ENCODE data around the gene UGT3A2.

The UGT3A2 gene

DNA sequence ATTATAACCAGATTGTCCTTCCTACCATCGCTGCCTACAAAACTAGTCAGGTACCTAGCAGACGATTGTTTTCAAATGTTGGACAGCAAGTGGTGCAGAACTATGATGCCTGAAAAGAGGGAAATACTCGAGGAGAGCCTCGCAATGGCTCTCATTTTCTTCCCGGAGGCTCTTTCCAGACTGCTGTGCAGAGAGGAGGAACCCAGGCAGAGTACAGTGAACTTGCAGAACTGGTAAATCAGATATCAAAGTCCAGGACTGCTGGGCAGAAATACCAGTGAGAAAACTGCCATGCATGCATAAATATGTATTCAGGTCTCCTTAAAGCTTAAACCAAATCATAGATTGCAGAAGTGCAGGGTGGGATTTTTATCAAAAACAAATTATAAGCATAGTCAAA, 49.1 kb downstream of the UGT3A2 start:
- Mint-ChIP-seq H3K27me3 (peaks cover 4% of the 10 kb centered on the region), H3K4me1 (no peaks in the 10 kb centered on the region), H3K27ac (ENCODE audit: low read depth) (no peak overlapping the region), H3K4me3 (no peak overlapping the region), H3K9me3 (peaks cover 3% of the 10 kb centered on the region), H3K36me3 (ENCODE audit: insufficient read depth) (peaks cover 3% of the 10 kb centered on the region)
- DNase-seq (ENCODE audit: low spot score in 2 of 2) (no peak), ATAC-seq (replicated peaks; ENCODE audit: extremely low read depth, poor library complexity, severe bottlenecking) (no peak)

DNA sequence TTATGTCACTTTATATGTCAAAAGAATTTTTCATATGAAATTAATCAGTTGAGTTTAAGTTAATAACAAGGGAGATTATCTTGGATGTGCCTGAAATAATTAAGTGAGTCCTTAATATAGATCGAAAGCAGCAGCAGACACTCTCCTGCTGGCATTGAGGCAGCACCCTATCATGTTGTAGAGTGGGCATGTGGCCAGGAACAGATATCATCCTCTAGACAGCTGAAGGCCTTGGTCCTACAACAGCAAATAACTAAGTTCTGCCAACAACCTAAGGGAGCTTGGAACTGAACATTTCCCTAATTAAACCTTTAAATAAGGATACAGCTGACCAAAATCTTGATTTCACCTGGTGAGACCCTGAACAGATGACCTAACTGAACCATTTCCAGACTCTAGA, 49.7 kb downstream of the UGT3A2 start:
- Mint-ChIP-seq H3K27ac (ENCODE audit: low read depth) (no peak overlapping the region), H3K4me1 (no peaks in the 10 kb centered on the region), H3K27me3 (no peaks in the 10 kb centered on the region), H3K36me3 (ENCODE audit: insufficient read depth) (peaks cover 1% of the 10 kb centered on the region), H3K9me3 (peaks cover 7% of the 10 kb centered on the region), H3K4me3 (no peak overlapping the region)
- ATAC-seq (replicated peaks; ENCODE audit: extremely low read depth, poor library complexity, severe bottlenecking), result no peak
- DNase-seq (ENCODE audit: low spot score in 2 of 2), result no peak

DNA sequence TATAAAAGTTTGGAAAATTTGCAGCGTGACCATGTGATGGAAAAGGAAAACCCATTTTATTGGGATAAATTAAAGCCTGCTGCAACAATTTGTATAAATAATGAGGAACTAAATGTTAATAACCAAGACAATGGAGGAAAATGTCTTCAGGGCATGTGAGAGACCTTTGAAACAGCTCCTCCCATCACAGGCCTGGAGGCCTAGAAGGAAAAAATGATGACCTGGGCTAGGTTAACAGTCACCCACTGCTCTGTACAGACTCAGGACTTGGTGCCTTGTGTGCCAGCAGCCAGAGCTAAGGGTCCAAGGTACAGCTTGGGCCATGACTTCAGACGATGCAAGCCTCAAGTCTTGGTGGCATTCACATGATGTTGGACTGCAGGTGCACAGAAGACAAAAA, 53.5 kb downstream of the UGT3A2 start:
- Mint-ChIP-seq H3K27me3 (no peaks in the 10 kb centered on the region), H3K4me1 (no peaks in the 10 kb centered on the region), H3K36me3 (ENCODE audit: insufficient read depth) (no peaks in the 10 kb centered on the region), H3K27ac (ENCODE audit: low read depth) (no peak overlapping the region), H3K4me3 (no peak overlapping the region), H3K9me3 (peaks cover 7% of the 10 kb centered on the region)
- no peak for ATAC-seq (replicated peaks; ENCODE audit: extremely low read depth, poor library complexity, severe bottlenecking)
- no peak for DNase-seq (ENCODE audit: low spot score in 2 of 2)

DNA sequence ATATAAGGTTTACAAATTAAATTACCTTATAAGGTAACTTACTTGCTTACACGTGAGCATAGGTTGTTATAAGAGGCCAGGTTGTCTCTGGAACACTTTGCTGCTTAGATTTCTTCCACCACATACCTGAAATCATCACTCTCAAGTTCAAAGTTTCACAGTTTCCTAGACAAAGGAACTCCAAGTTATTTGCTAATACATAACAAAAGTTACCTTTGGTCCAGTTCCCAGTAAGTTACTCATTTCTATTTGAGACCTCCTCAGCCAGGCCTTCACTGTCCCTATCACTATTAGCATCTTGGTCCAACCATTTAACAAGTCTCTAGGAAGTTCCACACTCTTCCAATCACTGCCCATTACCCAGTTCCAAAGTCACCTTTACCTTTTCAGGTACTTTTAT, 57.0 kb downstream of the UGT3A2 start:
- DNase-seq (ENCODE audit: low spot score in 2 of 2) (no peak), ATAC-seq (replicated peaks; ENCODE audit: extremely low read depth, poor library complexity, severe bottlenecking) (no peak)
- no peaks in the 10 kb centered on the region for H3K36me3 Mint-ChIP-seq (ENCODE audit: insufficient read depth)
- H3K4me3 Mint-ChIP-seq, result no peak overlapping the region
- peaks cover 7% of the 10 kb centered on the region for H3K9me3 Mint-ChIP-seq
- peaks cover 3% of the 10 kb centered on the region for H3K27me3 Mint-ChIP-seq
- H3K4me1 Mint-ChIP-seq, result no peaks in the 10 kb centered on the region
- H3K27ac Mint-ChIP-seq (ENCODE audit: low read depth), result no peak overlapping the region

DNA sequence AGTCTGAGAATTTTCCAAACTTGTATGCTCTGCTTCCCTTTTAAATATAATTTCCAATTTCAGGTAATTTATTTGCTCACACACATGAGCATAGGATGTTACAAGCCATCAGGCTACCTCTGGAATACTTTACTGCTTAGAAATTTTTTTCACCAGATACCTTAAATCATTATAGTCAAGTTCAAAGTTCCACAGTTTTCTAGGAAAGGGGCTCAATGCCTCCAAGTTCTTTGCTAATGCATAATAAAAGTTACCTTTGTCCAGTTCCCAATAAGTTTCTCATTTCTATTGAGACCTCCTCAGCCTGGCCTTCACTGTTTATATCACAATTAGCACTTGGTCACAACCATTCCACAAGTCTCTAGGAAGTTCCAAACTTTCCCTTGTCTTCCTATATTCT, 59.3 kb downstream of the UGT3A2 start:
- ATAC-seq (replicated peaks; ENCODE audit: extremely low read depth, poor library complexity, severe bottlenecking) (no peak), DNase-seq (ENCODE audit: low spot score in 2 of 2) (no peak)
- H3K36me3 Mint-ChIP-seq (ENCODE audit: insufficient read depth), result no peaks in the 10 kb centered on the region
- H3K27ac Mint-ChIP-seq (ENCODE audit: low read depth), result no peak overlapping the region
- H3K4me3 Mint-ChIP-seq, result no peak overlapping the region
- peaks cover 1% of the 10 kb centered on the region for H3K9me3 Mint-ChIP-seq
- H3K4me1 Mint-ChIP-seq, result no peaks in the 10 kb centered on the region
- H3K27me3 Mint-ChIP-seq, result peaks cover 26% of the 10 kb centered on the region

DNA sequence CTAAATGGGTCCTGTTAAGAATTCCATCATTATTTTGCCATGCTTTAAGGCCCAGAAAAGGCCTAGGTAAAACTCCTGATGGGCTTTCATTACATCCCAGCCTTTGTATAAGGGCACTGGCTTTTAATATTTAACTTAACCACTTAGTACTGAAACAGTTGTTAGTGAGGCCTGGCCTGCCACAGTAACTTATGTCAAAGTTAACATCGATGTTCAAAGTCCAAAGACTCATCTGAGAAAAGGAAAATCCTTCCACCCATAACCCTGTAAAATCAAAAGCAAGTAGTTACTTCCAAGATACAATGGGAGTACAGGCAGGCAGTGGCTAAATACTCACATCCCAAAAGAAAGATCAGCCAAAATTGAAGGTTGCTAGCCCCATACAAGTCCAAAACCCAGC, 60.5 kb downstream of the UGT3A2 start:
- peaks cover 36% of the 10 kb centered on the region for H3K27me3 Mint-ChIP-seq
- H3K36me3 Mint-ChIP-seq (ENCODE audit: insufficient read depth), result no peaks in the 10 kb centered on the region
- ATAC-seq (replicated peaks; ENCODE audit: extremely low read depth, poor library complexity, severe bottlenecking) (no peak), DNase-seq (ENCODE audit: low spot score in 2 of 2) (no peak)
- no peaks in the 10 kb centered on the region for H3K9me3 Mint-ChIP-seq
- H3K4me1 Mint-ChIP-seq, result no peaks in the 10 kb centered on the region
- H3K27ac Mint-ChIP-seq (ENCODE audit: low read depth), result no peak overlapping the region
- H3K4me3 Mint-ChIP-seq, result no peak overlapping the region

DNA sequence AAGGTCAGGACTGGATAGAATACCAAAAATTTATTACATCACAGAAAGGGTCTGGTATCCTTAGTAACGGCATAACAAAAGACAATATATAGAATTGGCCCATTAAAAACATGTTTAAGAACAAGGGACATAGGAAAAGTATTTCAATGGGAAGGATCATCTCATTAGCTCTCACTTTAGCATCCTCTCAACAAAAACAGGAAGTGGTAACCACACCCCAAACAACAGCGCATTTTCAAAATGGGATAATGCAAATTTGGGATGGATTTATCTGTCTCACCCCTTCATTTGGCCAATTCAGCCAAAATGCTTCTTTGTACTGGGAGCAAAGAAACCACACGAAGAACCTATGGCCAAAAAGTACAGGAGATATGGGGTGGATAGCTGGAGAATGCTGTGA, 65.7 kb downstream of the UGT3A2 start:
- ATAC-seq (replicated peaks; ENCODE audit: extremely low read depth, poor library complexity, severe bottlenecking), result no peak

DNA sequence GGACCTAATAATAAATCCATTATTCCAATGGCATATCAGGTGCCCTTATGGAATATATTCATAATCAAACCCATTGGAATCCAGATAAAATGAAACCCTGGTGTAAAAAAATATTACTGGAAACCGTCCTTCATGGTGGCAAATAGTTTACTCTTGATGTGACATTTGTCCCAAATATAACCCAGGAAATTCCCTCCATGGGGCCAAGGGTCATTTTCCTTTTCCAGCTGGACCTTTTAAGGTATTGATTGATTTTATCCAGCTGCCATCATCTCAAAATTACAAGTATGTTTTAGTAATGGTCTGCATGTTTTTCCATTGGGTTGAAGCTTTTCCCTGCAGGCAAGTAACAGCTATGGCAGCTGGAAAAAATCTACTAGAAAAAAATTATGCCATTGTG, 67.1 kb downstream of the UGT3A2 start:
- no peak for ATAC-seq (replicated peaks; ENCODE audit: extremely low read depth, poor library complexity, severe bottlenecking)
- no peaks in the 10 kb centered on the region for H3K4me1 Mint-ChIP-seq
- no peaks in the 10 kb centered on the region for H3K36me3 Mint-ChIP-seq (ENCODE audit: insufficient read depth)
- no peak overlapping the region for H3K27ac Mint-ChIP-seq (ENCODE audit: low read depth)
- H3K9me3 Mint-ChIP-seq, result no peaks in the 10 kb centered on the region
- peaks cover 65% of the 10 kb centered on the region for H3K27me3 Mint-ChIP-seq
- H3K4me3 Mint-ChIP-seq, result no peak overlapping the region
- no peak for DNase-seq (ENCODE audit: low spot score in 2 of 2)

More for the DNA sequence above, 65.7 kb downstream of the UGT3A2 start:
- no peak for DNase-seq (ENCODE audit: low spot score in 2 of 2)
- no peaks in the 10 kb centered on the region for H3K4me1 Mint-ChIP-seq
- H3K4me3 Mint-ChIP-seq, result no peak overlapping the region
- no peaks in the 10 kb centered on the region for H3K36me3 Mint-ChIP-seq (ENCODE audit: insufficient read depth)
- H3K27me3 Mint-ChIP-seq, result peaks cover 66% of the 10 kb centered on the region
- no peaks in the 10 kb centered on the region for H3K9me3 Mint-ChIP-seq
- H3K27ac Mint-ChIP-seq (ENCODE audit: low read depth), result no peak overlapping the region

DNA sequence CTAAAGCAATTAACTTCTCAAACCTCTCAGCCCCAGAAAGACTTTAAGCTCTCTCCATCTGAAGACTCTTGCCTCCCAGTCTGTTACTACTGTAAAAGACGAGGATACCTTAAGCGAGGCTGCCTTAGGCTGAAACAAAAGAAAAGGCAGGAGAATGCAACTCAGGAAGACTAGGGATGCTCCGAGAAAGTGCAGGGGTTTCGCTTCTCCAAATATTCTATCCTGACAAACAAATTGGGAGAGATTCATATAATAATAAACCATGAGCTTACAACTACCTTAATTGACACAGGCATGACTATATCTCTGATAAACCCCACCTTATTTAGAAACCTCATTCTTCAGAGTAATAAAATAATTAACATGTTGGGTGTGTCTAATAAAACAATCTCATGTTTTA, 70.6 kb downstream of the UGT3A2 start:
- H3K27me3 Mint-ChIP-seq, result peaks cover 44% of the 10 kb centered on the region
- H3K27ac Mint-ChIP-seq (ENCODE audit: low read depth), result no peak overlapping the region
- no peak for DNase-seq (ENCODE audit: low spot score in 2 of 2)
- no peaks in the 10 kb centered on the region for H3K4me1 Mint-ChIP-seq
- no peak for ATAC-seq (replicated peaks; ENCODE audit: extremely low read depth, poor library complexity, severe bottlenecking)
- H3K4me3 Mint-ChIP-seq, result no peak overlapping the region
- no peaks in the 10 kb centered on the region for H3K9me3 Mint-ChIP-seq
- no peaks in the 10 kb centered on the region for H3K36me3 Mint-ChIP-seq (ENCODE audit: insufficient read depth)

DNA sequence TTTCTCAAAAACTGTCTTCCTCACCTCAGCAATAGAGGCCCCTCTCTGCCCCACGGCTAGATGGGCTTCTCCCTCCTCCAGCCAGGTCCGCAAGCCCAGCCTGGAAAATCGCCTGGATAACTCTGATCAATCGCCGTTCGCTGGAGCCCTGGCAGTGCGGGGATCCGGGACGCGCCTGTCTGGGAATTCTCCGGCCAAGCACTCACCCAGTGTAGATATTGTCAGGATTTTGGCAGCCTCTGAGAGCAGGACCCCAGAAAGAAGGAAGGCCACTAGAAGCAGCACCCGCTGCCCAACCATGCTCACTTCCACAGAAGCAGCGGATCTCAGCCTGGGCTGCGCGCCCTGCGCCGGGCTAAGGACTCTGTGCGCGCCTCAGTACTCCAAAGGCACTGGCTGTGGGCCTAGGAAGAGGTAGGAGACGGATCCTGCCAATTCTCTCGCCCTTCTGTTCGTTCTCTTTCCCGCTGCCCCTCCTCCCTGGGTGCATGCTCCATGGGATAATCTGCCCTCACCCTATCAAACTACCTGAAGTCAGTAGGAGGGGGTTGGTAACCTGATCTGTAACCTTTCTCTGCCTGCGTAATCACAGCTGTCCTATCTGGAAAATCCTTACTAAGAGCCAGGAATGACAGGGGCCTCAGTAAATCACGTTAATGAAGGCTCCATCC, 75.6 kb downstream of the UGT3A2 start, which contains the start of gene UGT3A1:
UGT3A1 (minus strand) TSS at position 450 of the 671 bp plus-strand sequence; CDS start at position 300, 150 bp downstream.
- DNase-seq (ENCODE audit: low spot score in 2 of 2) (no peak), ATAC-seq (replicated peaks; ENCODE audit: extremely low read depth, poor library complexity, severe bottlenecking) (no peak)
- no peaks in the 10 kb centered on the region for H3K9me3 Mint-ChIP-seq
- no peaks in the 10 kb centered on the region for H3K4me1 Mint-ChIP-seq
- peaks cover 1% of the 10 kb centered on the region for H3K36me3 Mint-ChIP-seq (ENCODE audit: insufficient read depth)
- H3K27ac Mint-ChIP-seq (ENCODE audit: low read depth), result no peak within 1 kb of the TSS
- H3K27me3 Mint-ChIP-seq, result peaks cover 32% of the 10 kb centered on the region
- H3K4me3 Mint-ChIP-seq, result no peak within 1 kb of the TSS

DNA sequence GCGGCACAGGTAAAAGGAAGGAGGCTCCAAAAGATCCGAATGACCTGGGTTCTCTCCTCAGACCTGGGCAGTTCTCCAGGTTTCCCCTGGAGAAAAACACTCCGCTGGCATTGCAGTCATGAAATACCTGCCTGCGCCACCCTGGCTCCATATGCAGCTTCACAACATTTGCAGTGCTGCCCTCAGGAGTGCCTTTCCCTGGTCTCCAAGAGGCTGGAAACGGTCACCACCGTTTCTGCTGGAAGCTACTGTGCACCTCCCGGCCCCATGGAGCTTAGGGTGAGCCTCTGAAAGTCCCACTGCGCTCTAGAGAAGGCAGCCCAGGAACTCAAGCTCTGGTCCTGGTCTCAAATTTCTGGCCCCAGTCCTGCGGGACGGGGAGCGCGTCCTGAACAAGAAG, 76.2 kb downstream of the UGT3A2 start:
- no peak for ATAC-seq (replicated peaks; ENCODE audit: extremely low read depth, poor library complexity, severe bottlenecking)

DNA sequence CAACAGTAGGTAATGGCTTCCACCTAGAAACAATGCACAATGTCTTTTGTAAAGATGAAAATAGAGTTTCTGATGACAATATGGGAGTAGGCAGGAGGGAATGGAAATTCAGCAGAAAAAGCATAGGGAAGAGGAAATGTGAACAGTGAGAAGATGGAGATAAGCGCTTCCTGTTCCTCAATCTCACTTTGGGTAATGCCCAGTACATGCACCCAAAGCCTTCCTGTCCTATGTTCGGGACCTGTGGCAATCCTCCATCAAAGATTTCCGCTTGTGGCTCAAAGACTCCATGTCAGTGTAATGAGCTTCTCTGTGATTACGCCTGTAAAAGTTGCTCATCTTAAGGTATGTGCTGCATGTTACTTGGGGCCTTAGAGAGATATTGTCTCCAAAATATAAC, 78.2 kb downstream of the UGT3A2 start:
- no peak overlapping the region for H3K4me3 Mint-ChIP-seq
- no peaks in the 10 kb centered on the region for H3K4me1 Mint-ChIP-seq
- ATAC-seq (replicated peaks; ENCODE audit: extremely low read depth, poor library complexity, severe bottlenecking) (no peak), DNase-seq (ENCODE audit: low spot score in 2 of 2) (no peak)
- H3K36me3 Mint-ChIP-seq (ENCODE audit: insufficient read depth), result peaks cover 1% of the 10 kb centered on the region
- no peaks in the 10 kb centered on the region for H3K9me3 Mint-ChIP-seq
- H3K27ac Mint-ChIP-seq (ENCODE audit: low read depth), result no peak overlapping the region
- H3K27me3 Mint-ChIP-seq, result peaks cover 43% of the 10 kb centered on the region

More for the DNA sequence above, 76.2 kb downstream of the UGT3A2 start:
- DNase-seq (ENCODE audit: low spot score in 2 of 2), result no peak
- Mint-ChIP-seq H3K27me3 (peaks cover 34% of the 10 kb centered on the region), H3K4me3 (no peak overlapping the region), H3K36me3 (ENCODE audit: insufficient read depth) (peaks cover 1% of the 10 kb centered on the region), H3K27ac (ENCODE audit: low read depth) (no peak overlapping the region), H3K9me3 (no peaks in the 10 kb centered on the region), H3K4me1 (no peaks in the 10 kb centered on the region)

DNA sequence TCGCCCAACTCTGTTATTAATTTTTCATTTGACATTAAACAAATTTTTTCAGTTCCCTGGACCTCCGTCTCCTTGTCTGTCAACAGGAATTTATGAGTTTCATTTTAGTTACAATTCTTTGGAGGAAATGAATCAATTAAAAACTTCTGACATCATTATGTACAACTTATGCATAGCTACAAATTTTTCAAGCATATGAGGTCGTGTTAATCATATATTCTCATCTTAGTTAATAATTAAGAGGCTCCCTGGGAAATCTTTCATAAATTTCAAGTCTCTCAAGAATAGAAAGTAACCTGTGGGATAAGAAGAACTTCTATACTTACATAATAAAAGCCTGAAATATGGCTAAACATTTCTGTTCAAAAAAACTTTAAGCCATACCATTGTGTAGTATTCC, 78.9 kb downstream of the UGT3A2 start:
- peaks cover 3% of the 10 kb centered on the region for H3K9me3 Mint-ChIP-seq
- peaks cover 51% of the 10 kb centered on the region for H3K27me3 Mint-ChIP-seq
- no peaks in the 10 kb centered on the region for H3K4me1 Mint-ChIP-seq
- H3K4me3 Mint-ChIP-seq, result no peak overlapping the region
- ATAC-seq (replicated peaks; ENCODE audit: extremely low read depth, poor library complexity, severe bottlenecking), result no peak
- H3K36me3 Mint-ChIP-seq (ENCODE audit: insufficient read depth), result peaks cover 1% of the 10 kb centered on the region
- H3K27ac Mint-ChIP-seq (ENCODE audit: low read depth), result no peak overlapping the region
- no peak for DNase-seq (ENCODE audit: low spot score in 2 of 2)
